Pancreas (tissue), 10 donors: ENCODE data around the gene DTNBP1. TPM values are rescaled to one million over a fixed set of nuclear protein-coding genes. Genes with fewer than 3 reads are reported as not detected.

Experiments
- ATAC-seq, 4 donors: fragments of 200-7000 bp; cut with Tn5 transposase; one replicate each; pipeline versions ENCODE4 v1.8.0 to v1.9.1; 2020; ENCODE audit warnings: mild to moderate bottlenecking in 4 of 4, moderate library complexity in 4 of 4
- DNase-seq, 6 donors: peaks; one replicate each; pipeline ENCODE4 v3.0.0-alpha.2; 2020
- FAIRE-seq: peaks from 2 replicates; lab custom pipeline; 2012; peaks lifted over from hg19 to GRCh38; lab: Jason Lieb, UNC
- H3K27ac ChIP-seq, 4 donors: fragments of 200-600 bp; sonication (generic); 1 replicate in 3 of 4; 2 replicates in 1 of 4; pipeline versions ENCODE4 v1.5.0 to v1.8.0; 2020
- H3K27me3 ChIP-seq, 4 donors: fragments of 200-600 bp; one replicate each; pipeline ENCODE4 v1.8.0; 2021
- H3K36me3 ChIP-seq, 3 donors: fragments of 200-600 bp; sonication (generic) in 1 of 3; one replicate each; pipeline versions ENCODE4 v1.5.0 to v1.8.0; 2020 to 2021
- H3K4me1 ChIP-seq, 3 donors: fragments of 200-600 bp; one replicate each; pipeline ENCODE4 v1.8.0; 2021
- H3K4me3 ChIP-seq, 4 donors: fragments of 200-600 bp; sonication (generic) in 2 of 4; one replicate each; pipeline versions ENCODE4 v1.5.0 to v1.8.0; 2020 to 2021
- H3K9me3 ChIP-seq, 4 donors: fragments of 200-600 bp; one replicate each; pipeline ENCODE4 v1.8.0; 2021
- WGBS, 2 donors: extraction: QIAGEN DNeasy Blood & Tissue Kit; methylation state at CpG; one replicate each; pipeline ENCODE4 v1.1.7; 2013; 5-methylcytosine and 5-hydroxymethylcytosine counted together
- intact Hi-C, 3 donors: fragments of 100-400 bp; cut with DNase I; formaldehyde crosslinking; loops; one replicate each; pipeline versions ENCODE4 v1.11.1 to v1.14.2; 2022
- polyA plus RNA-seq, 2 donors: library from polyadenylated mRNA; stranded (reverse); fragments of 200-250 nt; gene quantifications; one replicate each; pipeline ENCODE4 v1.2.3, GENCODE V29; 2013
- total RNA-seq, 6 donors: library from RNA; stranded (reverse); fragmentation: NEBNext Ultra II Directional in 4 of 6; extraction: Animal tissue kit (Norgen Biotek cat#: 25700) in 4 of 6; gene quantifications; one replicate each; pipeline versions ENCODE4 v1.2.1 to v1.2.4, GENCODE V29; 2021 to 2023
- TF ChIP-seq, protein P1 (sequence below), 4 donors: fragments of 200-600 bp; sonication (generic) in 3 of 4; IDR thresholded peaks; one replicate each; pipeline versions ENCODE4 v1.5.0 to v1.8.0; 2021; ENCODE audit warnings: antibody characterized with exemption in 4 of 4
- donor health status: healthy with polysubstance abuse.
- donor health status: DM: no; HTN: no; CAD: no; lungs with moderate emphysema.
- donor health status: DM: no; HTN: no; CAD: no.
- donor health status: control.
- donor health status: control.
- donor health status: Bipolar disorder and iron deficiency.
- donor health status: DM: yes; HTN: yes; CAD: no.
- donor health status: DM: no; HTN: no; CAD: no.
- donor health status: DM: no; HTN: no; CAD: no.
- donor health status: DM: yes; HTN: yes; CAD: no.

Gene DTNBP1
- total and polyA plus RNA-seq, 8 donors = 6.5 to 11.5 (median 8.0) TPM

DNA sequence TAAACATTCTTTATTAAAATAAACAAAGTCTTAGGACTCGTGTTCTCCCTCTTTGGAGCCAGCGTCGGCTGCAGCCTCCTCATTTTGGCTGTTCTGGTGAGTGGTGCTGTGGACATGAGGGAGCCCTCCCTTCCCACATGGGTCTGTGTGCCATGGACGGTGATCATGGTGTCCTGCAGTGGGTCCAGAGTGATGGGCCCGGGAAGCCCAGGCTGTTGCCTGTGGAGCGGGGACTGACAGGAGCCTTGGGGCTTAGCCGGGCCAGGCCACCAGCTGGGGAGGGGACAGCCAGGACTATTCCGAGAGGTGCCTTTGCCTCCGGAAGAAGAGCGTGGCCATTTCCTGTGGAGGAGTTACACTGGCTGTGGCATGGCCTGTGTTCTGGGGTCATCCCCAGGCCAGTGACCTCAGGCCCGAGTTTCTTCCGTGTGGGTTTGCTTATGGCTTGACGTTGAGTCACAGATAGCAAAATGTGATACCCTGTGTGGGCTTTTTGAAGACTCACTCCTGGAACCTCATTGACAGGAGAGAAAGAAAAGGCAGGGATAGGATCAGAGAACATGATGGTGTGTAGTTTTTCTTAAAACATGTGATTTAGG lies 153.4 kb downstream of the DTNBP1 start:
- H3K4me3 ChIP-seq = no peak overlapping the region
- peaks cover 0 to 22% (median 5%) of the 10 kb centered on the region in 3 donors for H3K36me3 ChIP-seq
- no peak for ATAC-seq
- TF ChIP-seq, protein P1, sequence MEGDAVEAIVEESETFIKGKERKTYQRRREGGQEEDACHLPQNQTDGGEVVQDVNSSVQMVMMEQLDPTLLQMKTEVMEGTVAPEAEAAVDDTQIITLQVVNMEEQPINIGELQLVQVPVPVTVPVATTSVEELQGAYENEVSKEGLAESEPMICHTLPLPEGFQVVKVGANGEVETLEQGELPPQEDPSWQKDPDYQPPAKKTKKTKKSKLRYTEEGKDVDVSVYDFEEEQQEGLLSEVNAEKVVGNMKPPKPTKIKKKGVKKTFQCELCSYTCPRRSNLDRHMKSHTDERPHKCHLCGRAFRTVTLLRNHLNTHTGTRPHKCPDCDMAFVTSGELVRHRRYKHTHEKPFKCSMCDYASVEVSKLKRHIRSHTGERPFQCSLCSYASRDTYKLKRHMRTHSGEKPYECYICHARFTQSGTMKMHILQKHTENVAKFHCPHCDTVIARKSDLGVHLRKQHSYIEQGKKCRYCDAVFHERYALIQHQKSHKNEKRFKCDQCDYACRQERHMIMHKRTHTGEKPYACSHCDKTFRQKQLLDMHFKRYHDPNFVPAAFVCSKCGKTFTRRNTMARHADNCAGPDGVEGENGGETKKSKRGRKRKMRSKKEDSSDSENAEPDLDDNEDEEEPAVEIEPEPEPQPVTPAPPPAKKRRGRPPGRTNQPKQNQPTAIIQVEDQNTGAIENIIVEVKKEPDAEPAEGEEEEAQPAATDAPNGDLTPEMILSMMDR (IDR thresholded peaks at IDR 0.05) = no peak
- peaks cover 0 to 5% (median 0%) of the 10 kb centered on the region in 3 donors for H3K4me1 ChIP-seq
- no peak for DNase-seq
- H3K9me3 ChIP-seq = no peaks in the 10 kb centered on the region
- WGBS, 2 donors = 84 to 90% methylated on average over 13 of the region's 13 CpGs
- H3K27me3 ChIP-seq = no peaks in the 10 kb centered on the region
- no peak for FAIRE-seq
- intact Hi-C loops = no loop called here
- H3K27ac ChIP-seq = no peak overlapping the region

DNA sequence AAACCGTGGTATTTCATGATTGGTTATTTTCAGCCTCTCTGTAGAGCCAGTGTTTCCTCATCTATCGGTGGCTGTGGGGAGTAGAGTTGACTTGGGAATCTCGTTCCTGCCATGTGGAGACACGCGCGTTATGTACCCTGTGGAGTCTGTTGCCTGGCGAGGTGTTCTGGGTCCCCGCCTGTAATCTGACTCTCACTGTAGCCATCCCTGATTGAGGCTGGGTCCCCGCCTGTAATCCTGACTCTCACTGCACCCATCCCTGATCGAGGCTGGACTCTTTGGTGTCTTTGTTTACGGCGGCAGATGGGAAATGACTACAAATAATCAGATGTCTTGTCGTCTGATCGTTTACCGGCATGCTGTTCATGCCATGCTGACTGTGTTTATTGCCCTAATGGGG lies 153.9 kb downstream of the DTNBP1 start:
- peaks cover 0 to 20% (median 5%) of the 10 kb centered on the region in 3 donors for H3K36me3 ChIP-seq
- no peaks in the 10 kb centered on the region for H3K9me3 ChIP-seq
- no peak for DNase-seq
- 89 to 91% methylated on average over 15 of the region's 15 CpGs for WGBS, 2 donors
- H3K27ac ChIP-seq = no peak overlapping the region
- H3K4me3 ChIP-seq = no peak overlapping the region
- no peak for ATAC-seq
- peaks cover 0 to 5% (median 0%) of the 10 kb centered on the region in 3 donors for H3K4me1 ChIP-seq
- TF ChIP-seq, protein P1 (IDR thresholded peaks at IDR 0.05) = no peak
- H3K27me3 ChIP-seq = no peaks in the 10 kb centered on the region
- FAIRE-seq = no peak
- intact Hi-C loops = no loop called here

DNA sequence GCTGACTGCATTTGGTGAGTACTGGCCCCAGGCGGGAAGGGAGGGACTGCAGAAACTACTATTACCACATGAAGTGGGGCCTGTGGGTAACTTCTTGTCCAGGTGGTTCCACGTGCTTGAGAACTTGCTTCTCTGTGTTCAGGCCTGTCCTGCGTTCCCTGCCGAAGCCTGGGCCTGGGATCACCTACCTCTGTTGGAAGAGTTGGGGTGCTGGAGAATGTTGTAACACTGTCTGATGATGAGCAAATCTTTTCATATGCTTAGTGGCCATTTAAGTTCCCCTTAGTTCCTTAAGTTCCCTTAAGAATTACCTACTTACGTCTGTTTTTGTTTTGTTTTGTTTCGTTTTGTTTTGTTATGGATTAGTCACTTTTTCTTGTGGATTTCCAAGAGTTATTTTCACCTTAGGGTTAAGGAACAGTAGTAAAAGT lies 154.4 kb downstream of the DTNBP1 start:
- WGBS, 2 donors = 87 to 92% methylated on average over 6 of the region's 6 CpGs
- no peak for DNase-seq
- no peak for ATAC-seq
- Histone ChIP-seq H3K27me3 (no peaks in the 10 kb centered on the region), H3K27ac (no peak overlapping the region), H3K4me1 (peaks cover 0 to 5% (median 0%) of the 10 kb centered on the region in 3 donors), H3K36me3 (peaks cover 0 to 15% (median 3%) of the 10 kb centered on the region in 3 donors), H3K9me3 (no peaks in the 10 kb centered on the region), H3K4me3 (no peak overlapping the region)
- FAIRE-seq = no peak
- TF ChIP-seq, protein P1 (IDR thresholded peaks at IDR 0.05) = no peak
- intact Hi-C loops = no loop called here

DNA sequence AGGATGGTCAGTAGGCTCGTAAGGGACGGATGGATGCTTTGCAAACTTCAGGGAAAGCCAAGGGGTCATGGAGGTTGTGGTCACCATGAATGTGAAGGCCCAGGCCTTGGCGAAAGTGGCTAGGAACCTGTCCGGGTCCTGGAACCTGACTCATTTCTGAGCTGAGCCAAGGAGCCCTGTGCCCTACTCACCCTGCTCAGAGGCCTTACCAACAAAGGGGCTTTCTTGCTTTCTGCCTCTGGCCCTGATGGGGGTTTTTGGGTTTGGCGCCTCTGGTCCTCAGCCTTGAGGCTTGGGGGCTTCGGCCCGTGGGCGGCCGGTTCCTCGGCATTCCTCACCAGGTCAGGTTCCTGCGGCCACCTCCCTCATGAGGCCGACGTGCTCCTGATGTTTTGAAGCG lies 155.1 kb downstream of the DTNBP1 start:
- intact Hi-C loops = no loop called here
- 87 to 91% methylated on average over 14 of the region's 14 CpGs for WGBS, 2 donors
- Histone ChIP-seq H3K36me3 (peaks cover 0 to 8% (median 0%) of the 10 kb centered on the region in 3 donors), H3K27me3 (no peaks in the 10 kb centered on the region), H3K27ac (no peak overlapping the region), H3K4me3 (no peak overlapping the region), H3K9me3 (no peaks in the 10 kb centered on the region), H3K4me1 (peaks cover 0 to 5% (median 0%) of the 10 kb centered on the region in 3 donors)
- no peak for ATAC-seq
- no peak for DNase-seq
- TF ChIP-seq, protein P1 (IDR thresholded peaks at IDR 0.05) = no peak
- no peak for FAIRE-seq

DNA sequence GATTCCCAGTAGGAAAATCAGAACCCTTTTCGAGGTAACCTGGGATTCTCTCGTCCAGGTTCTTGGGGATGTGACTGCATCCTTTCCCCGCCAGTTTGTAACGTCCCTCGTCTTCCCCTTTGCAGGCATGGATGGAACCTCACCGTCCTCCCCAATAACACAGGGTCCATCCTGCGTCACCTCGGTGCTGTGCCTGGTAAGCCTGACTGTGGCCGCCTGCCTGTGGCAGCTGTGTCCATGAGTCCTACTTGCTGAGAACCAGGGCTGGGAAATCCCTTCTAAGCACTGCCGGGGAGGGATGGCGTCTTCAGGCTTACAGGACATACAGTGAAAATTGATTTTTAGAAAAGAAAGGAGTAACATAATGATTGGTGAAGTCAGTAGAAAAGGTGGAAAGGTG lies 155.6 kb downstream of the DTNBP1 start:
- intact Hi-C loops = no loop called here
- H3K36me3 ChIP-seq = peaks cover 0 to 6% (median 0%) of the 10 kb centered on the region in 3 donors
- FAIRE-seq = no peak
- no peak overlapping the region for H3K27ac ChIP-seq
- no peak overlapping the region for H3K4me3 ChIP-seq
- ATAC-seq = no peak
- TF ChIP-seq, protein P1 (IDR thresholded peaks at IDR 0.05) = no peak
- WGBS, 2 donors = 96 to 97% methylated on average over 11 of the region's 11 CpGs
- H3K27me3 ChIP-seq = no peaks in the 10 kb centered on the region
- DNase-seq = no peak
- no peaks in the 10 kb centered on the region for H3K9me3 ChIP-seq
- peaks cover 0 to 5% (median 0%) of the 10 kb centered on the region in 3 donors for H3K4me1 ChIP-seq
